ENCODE results near the gene MEFV.

The MEFV gene

DNA sequence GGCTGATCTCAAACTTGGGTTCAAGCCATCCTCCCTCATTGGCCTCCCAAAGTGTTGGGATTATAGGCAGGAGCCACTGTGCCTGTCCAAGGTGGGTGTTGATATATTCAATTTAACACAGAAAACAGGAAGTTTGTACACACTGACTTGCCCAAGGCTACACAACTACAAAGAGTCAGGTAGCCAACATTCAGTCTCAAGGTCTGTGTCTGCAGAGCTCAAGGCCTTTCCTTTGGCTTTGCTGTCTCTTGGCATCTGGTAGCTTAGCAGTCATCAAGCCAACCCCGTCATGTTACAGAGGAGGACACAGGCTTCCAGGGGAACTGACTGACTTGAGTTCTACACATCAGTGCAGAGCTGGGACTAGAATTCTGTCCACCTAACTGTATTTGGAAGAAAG lies 11.9 kb upstream of the MEFV start:
- DNase-seq (ENCODE audit: low spot score): no peak

DNA sequence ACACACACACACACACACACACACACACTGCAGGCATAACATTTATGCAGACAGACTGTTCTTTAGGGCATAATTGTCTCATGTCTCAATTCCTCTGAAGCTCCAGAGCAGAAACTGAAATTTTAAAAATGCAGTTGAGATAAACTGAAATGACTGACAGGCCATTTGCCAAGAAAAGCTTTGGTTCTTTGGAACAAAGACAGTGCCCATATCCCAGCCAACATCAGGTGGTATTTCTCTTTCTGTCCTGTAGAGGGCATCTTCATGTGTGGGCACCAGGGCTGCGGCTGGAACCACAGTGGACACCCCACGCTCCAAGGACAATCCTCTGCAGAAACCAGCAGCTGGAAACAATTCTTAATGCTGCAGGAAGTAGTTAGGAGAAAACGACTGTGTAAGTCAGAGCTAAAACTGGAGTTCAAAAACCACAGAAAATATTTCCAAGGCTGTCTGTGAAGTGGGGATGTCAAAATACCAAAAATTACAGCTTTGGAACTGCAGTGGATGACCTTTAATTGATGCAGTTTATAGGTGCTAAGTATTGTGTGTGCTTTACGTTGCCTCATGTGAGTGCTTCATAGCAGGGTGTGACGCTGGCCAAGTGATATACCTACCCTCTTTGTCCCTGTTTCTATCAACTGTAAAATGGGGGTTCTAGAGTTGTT lies 10.6 kb upstream of the MEFV start:
- DNase-seq (ENCODE audit: low spot score): peak; percentile 61

DNA sequence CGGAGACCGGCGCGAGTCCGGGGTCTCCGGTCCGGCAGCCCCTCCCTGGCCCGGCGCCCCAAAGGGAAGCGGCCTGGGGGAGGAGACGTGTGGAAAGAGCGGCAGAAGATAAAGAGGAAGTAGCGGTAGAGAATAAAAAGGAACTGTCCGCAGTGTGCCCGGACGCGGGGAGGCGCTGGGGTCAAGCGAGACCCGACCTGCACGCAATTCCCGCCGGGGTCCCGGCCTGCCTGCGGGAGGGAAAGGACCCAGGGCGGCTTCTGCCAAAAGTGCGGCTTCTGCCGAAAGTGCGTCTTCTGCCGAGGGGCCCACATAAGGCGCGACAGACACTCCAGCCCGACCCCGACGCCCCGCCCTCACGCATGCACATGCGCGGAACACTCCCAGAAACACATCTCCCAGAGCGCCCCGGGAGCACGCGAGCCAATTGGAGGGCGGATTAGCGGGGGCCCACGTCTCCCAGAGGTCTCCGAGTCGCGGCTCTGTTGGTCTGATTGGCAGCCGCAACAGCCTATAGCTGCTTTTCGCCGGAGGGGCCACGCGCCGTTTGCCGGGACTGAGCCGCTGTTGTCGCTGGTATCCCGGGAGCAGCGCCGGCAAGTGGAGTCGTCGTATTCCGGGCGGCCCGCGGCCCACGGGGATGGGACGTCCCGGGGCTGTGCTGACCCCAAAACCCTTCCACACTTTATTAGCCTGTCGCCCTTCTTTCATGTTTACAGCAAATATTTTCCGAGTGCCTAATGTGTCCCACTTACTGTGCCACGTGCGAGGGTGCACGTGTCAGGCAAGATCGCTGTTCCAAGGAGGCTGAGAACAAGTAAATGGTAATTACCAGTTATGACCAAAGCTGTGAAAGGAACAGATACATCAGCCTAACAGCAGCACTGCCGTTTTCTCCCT lies 8.0 kb upstream of the MEFV start:
- peak; percentile 98 for DNase-seq (ENCODE audit: low spot score)

DNA sequence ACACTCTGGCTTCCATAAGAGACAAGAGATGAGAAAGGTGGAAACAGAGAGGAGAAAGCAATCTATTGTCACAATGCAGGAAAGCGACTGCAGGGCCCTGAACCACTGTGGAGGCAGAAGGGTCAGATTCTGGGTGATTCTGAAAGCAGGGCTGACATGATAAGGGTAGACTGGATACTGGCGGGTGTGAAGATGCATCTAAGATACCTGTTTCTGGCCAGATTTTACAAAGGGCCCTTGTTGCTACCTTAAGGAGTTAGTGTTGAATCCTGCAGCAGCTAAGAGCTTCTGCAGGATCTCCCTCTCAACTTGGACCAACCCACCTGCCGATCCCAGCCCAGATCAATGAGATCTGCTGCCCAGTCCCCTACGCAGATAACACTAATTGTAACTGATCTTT lies 6.1 kb upstream of the MEFV start:
- no peak for DNase-seq (ENCODE audit: low spot score)

DNA sequence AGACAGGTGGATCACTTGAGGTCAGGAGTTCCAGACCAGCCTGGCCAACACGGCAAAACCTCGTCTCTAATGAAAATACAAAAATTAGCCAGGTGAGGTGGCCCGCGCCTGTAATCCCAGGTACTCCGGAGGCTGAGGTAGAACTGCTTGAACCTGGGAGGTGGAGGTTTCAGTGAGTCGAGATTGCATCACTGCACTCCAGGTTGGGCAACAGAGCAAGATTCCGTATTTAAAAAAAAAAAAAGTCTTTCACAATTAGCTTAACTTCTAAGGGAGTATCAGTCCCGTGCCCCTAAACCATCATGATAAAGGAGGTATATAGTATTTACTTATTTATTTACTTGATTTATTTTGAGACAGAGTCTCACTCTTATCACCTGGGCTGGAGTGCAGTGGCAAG lies 3.4 kb upstream of the MEFV start:
- no peak for DNase-seq (ENCODE audit: low spot score)

DNA sequence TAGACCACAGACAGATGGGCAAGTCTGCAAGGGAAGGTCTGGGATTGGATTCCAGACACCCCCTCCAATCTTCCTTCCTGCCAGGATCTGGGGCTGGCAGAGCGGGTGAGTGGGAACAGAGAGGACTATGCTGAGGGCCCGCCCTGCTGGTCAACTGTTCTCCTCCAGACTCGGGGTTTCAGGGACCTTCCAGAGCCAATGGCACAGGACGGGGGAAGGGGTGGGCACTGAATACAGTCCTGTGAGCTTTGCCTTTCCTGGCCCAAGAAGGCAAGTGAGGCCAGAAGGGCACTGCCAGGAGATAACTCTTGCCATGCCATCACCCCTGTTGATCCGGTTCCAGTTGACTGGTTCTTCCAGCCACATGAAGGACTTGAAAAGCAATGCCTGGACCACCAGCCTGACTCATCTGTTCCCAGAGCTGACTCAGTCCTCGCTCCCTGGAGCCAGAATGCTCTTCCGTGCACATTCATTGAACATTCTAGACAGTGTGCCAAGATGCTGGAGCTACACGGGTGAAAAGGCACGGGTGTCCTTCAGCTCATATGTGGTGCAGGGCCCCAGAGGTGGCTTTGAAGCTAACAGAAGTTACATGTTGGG lies 533 bp upstream of the MEFV start:
- no peak for DNase-seq (ENCODE audit: low spot score)

DNA sequence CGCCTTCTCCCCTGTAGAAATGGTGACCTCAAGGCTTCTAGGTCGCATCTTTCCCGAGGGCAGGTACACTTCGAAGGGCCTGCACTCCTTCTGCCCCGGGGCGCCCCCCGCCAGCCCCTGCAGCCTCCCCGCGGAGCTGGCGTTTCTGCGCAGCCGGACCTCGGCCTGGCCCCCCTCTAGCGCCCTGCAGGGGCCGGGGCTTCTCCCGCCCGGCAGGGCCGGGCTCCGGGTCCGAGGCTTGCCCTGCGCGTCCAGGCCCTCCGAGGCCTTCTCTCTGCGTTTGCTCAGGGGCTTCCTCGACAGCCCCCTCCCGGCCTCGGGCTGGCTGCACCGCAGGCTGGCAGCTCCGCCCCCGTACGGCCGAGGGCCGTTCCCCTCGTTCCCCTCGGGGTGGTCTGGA lies 2.1 kb downstream of the MEFV start:
- DNase-seq (ENCODE audit: low spot score): no peak

DNA sequence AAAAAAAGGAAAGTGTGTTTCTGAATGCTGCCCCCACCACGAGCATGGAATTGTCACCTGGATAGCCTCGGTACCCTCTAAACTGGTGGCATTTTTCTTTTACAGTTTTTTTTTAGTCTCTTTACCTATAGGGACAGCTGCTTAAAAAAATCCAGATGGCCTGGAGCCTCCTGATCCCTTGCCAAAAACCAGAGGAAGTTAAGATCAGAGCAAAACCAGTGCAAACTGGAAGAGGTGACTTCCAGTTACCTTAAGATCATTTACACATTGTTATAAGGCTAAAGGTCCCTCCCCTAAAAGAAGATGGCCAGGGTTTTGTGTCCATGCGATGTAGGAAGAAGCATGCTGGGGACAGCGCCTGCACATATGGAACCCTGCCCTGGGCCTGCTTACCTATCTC lies 3.5 kb downstream of the MEFV start:
- no peak for DNase-seq (ENCODE audit: low spot score)

DNA sequence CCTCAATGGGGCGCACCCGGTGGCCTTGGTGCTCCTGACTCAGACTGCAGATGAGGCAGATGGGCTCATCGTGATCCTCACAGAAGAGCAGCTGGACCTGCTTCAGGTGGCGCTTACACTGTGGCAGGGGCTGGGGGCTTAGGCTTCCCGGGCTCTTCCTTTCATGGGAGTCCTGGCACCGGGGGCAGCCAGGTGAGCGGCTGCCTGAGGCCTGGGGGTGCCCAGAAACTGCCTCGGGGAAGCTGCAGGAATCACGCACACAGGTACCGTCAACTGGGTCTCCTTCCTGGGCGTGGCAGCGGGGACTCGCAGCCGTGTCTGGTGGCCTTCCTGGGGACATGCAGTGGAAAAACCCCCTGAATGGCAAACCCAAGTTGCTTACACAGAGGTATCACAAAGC lies 7.0 kb downstream of the MEFV start:
- DNase-seq (ENCODE audit: low spot score): no peak

DNA sequence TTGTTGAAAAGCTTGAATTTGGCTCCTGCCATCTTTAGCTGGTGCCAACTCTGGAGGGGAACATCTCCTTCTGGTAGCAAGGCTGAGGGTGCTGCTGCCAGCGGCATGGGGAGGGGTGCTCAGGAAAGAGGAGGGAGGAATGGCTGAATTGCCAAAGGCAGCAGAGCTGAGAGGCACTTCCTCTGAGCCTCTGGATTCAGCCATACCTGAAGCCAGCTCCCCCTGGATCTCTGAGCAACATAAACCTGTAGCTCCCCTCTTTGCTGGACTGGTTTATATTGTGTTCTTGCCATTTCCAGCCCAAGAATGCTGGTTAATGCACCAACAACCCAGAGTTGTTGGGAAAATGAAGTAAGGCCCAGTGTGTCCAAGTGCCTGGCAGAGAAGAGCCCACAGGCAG lies 7.4 kb downstream of the MEFV start:
- DNase-seq (ENCODE audit: low spot score): no peak

DNA sequence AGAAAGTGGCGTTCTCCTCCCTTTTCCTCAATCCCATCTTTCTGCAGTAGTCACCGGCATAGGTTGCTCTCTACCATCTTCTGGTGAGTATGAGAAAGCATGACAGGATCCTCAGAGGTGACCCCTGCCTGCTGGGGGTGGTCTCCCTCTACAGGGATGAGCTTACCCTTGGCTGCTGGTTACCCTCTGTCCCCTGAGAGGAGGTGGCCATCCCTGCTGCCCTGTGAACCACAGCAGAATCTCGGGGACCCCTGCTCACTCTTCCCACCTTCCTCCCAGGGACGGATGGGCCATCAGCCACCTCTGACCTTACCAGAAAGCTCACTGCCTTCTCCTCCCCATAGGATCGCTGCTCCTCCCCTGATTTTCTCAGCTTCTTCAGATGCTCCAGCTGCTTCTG lies 7.8 kb downstream of the MEFV start:
- no peak for DNase-seq (ENCODE audit: low spot score)

DNA sequence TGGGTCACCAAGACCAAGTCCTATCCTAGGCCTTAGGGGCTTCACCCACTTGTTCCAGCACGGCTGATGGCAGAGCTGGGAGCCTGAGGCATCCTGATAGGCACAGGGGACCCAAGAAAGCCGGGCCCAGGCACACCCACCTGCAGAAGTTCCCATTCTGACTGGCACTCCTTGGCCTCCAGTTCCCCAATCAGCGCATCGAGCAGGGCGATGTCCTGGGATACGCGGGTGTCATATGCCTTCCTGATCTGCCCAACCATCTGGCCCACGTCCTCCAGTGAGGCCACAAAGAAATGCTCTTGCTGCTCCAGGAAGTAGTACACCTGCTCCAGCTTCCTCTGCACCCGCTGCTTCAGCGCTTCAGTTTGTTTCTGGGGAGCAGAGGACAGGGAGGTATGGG lies 9.6 kb downstream of the MEFV start:
- no peak for DNase-seq (ENCODE audit: low spot score)

DNA sequence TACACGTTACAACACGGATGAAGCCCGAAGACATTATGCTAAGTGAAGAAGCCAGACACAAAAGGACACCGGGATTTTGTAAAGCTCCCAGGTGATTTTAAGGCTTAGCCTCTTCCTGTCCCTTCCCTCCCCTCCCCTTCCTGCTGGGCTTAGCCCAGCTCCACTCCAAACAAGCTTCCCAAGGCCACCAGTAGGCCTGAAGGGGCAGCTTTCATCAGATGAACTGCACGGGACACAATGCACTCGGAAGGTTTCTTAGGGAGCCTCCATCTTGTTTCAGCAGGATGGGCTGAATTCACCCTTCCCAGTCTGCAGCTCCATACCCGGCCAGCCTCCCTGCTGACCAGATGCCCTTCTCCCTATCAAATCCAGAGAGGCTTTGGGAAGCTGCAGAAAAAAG lies 10.4 kb downstream of the MEFV start:
- no peak for DNase-seq (ENCODE audit: low spot score)

DNA sequence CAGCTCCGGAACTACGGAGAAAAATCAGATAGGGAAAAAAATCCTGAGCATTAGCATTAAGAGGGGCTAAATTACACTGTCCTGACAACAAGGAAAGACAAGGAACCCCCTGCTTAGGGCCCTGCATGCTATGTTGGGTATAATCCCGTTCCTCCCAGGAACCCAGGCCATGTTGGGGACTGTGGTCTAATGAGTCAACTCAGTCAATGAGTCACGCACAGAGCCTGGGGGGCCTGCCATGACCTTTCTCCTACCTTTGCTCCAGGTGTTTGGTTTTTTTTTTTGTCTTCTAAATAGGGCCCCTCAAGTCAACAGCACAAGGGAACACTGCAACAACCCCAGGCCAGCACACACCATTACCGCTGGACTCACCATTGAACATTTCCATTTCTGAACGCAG lies 12.6 kb downstream of the MEFV start:
- DNase-seq (ENCODE audit: low spot score): no peak

DNA sequence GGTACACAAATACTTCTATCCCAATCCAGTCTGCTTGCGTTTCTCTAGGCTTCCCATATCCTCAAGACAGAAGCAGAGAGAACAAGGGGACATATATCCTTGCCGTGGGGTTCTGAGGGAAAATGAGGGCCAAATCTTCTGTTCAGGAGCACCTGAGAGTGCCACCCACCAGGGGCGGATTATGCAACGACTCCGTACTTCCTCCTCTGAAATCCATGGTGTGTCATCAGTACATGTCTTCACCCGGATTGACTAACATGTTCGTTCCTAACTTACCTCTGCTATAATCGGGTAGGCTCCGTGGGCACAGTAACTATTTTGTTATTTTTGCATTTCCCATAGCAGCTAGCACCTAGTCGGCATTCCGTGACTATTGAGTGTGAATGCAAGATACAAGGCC lies 13.7 kb downstream of the MEFV start:
- DNase-seq (ENCODE audit: low spot score): no peak

DNA sequence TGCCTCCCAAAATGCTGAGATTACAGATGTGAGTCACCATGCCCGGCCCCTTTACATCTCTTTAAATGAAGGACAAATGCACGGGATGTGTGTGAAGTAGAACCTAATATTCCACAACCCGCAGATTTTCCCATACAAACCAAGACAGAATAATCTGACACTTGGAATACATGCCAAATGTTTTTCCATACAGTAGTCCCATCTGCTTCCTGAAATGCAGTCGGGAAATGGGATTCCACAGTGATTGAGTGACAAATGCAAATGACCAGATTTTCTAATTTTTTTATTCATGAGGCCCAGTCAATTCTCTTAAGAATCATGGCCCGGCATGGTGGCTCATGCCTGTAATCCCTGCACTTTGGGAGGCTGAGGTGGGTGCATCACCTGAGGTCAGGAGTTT lies 14.7 kb downstream of the MEFV start:
- DNase-seq (ENCODE audit: low spot score): no peak

DNA sequence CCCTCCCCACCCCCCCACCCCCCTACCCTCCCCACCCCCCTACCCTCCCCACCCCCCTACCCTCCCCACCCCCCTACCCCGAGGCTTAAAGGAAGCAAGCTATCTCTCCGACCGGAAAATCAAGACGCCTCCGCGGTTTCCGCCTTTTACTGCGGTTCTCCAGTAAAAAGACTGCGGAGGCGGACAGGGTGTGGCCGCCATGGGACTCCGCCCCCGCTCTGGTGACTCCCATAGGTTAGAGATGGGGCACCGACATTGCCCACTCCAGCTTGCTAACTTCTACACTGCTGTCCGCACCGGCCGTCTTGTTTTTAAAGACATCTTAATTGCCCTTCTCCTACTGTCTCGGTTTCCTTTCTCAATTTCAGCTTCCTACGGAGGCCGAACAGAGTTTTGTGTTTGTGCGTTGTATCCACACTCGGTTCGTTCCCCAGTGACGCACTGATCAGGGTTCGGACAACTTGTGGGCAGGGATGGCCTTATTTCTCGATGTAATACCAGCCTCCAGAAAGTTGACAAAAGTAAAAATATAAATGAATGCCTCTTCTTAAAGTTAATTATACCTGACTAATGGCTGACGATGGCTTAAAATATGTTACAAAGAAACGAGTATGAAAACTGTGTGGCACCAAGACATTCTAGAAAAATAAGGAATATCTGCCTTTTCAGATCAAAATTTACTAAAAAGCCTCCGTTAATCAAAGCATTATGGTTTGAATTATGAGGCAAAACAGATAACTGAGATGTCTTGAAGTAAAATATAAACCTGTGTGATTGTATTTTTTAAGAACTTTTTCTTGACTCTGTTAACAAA lies 20.4 kb downstream of the MEFV start:
- no peak for DNase-seq (ENCODE audit: low spot score)

DNA sequence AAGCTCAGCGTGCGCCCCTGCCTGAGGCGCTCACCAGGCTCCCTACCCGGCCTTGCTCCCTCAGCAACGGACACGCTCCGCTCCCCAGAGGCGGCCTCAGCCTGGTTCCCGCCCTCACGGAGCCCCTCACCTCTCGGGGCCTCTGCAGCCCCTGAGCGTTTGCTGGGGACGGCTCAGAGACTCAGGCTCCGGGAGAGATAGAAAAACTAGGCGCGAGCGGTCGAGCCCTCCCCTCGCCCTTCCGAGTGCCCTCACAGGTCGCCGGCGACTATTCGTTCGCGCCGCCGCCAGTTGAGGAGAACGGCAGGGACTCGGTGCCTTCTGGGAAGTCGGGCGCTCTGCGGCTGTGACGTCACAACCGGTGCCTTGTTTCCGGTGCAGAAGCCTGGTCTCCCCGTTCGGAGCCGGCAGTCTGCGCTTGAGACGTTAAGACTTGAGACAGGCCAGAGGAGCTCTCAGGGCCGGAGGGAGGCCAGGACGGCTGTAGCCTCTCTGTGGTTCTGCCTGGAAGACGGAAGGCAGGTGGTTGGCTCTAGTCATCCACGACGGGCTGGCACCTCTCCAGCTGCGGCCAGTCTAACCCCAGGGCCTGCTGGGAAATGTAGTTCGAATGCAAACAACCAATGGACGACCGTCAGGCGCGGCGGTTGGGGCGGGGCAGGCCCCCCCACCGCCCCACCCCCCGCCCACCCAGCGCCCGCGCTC lies 21.4 kb downstream of the MEFV start, which contains the start of gene ZNF200:
Gene ZNF200 (minus strand): TSS at position 302 of the 705 bp plus-strand sequence. CDS start 1,403 bp downstream, outside the sequence.
- peak; percentile 95 for DNase-seq (ENCODE audit: low spot score)

DNA sequence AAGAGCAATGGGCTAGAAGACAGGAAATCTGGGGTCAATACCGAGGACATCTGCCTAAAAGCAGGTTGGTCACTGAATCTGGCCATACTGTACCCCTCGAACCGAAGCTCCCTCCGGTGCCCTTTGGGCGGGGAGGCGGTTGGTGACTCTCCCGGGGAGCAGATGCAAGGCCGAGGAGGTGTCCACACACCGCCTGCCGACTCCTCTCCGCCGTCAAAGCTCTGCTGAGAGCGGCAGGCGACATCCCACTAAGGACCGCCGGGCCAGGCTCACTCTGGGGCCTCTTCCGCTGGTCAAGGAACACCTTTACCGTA lies 21.9 kb downstream of the MEFV start:
- DNase-seq (ENCODE audit: low spot score): no peak

DNA sequence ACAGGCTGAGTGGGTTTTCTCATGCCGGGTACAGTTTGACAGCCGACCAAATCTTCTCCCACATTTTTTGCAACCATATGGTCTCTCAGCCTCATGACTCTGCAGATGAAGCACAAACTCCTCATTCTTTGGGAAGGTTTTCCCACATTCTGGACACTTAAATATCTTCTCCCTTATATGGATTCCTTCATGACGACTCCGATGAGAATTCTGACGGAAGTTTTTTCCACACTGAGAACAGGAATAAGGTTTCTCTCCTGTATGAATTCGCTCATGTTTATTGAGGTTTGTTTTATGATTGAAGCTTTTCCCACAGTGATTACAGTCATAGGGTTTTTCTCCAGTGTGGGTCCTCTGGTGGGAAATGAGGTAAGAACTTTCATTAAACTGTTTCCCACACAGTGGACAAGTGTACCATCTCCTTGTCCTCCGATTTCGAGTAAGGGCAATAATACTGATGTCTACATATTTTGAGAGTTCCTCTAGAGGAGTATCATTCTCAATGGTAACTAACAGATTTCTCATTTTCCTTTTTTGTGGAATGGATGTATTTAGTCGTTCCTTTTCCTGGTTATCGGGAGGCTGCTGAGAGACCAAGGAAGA lies 32.4 kb downstream of the MEFV start:
- DNase-seq (ENCODE audit: low spot score): no peak

DNA sequence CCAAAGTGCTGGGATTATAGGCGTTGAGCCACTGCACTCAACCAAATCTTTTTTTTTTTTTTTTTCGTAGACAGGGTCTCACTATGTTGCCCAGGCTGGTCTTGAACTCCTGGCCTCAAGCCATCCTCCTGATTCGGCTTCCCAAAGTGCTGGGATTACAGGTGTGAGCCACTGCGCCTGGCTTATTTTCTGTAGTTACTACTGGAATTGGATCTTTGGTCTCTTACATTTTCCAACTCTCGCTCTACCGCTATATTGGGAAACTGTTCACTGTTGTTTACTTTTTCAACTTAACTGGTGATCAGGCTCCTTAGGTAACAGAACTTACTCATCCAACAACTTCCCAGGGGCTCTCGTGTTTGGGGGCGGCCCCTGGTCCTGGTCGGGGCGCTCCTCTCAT lies 35.6 kb downstream of the MEFV start:
- no peak for DNase-seq (ENCODE audit: low spot score)

DNA sequence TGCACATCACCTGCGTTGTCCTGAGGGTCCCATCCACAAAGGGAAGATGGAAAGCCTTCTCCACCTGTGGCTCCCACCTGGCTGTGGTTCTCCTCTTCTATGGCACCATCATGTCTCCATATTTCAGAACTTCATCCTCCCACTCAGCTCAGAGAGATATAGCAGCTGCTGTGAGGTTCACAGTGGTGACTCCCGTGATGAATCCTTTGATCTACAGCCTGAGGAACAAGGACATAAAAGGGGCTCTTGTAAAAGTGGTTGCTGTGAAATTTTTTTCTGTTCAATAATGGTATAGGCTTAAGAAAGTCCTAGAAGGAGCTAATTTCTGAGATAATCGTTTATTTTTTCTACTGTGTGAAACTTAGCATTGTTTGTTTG lies 40.2 kb downstream of the MEFV start:
- no peak for DNase-seq (ENCODE audit: low spot score)
